PC-9 (cell line): ENCODE data around the gene PSMC3IP. TPM values are rescaled to one million over a fixed set of nuclear protein-coding genes. Genes with fewer than 3 reads are reported as not detected.

ENCODE experiments used
- BruUV-seq: library from RNA; stranded (reverse); fragments of 400-500 nt; replicated peaks from 2 replicates; lab custom pipeline; 2021; lab: Mats Ljungman, UMichigan
- CTCF ChIA-PET: fragments of 300-600 bp; sonication (Branson Sonifier 250); formaldehyde crosslinking; loops from one replicate; lab custom pipeline; 2022; ENCODE audit warnings: antibody characterized with exemption; lab: Charles Lee
- POLR2A ChIA-PET: fragments of 300-600 bp; sonication (Branson Sonifier 250); formaldehyde crosslinking; loops from one replicate; lab custom pipeline; 2022; ENCODE audit warnings: antibody characterized with exemption; ENCODE audit not compliant: unreplicated experiment; lab: Charles Lee
- DNase-seq, 2 experiments: peaks; one replicate each; pipeline versions ENCODE4 v3.0.0 to v3.0.0-alpha.2; 2015 to 2022; ENCODE audit warnings: mixed read lengths in 1 of 2
- H2AFZ ChIP-seq: fragments of 200-600 bp; sonication (generic); 2 replicates; pipeline ENCODE4 v1.8.1; 2017; ENCODE audit warnings: antibody characterized with exemption
- H3F3A ChIP-seq: fragments of 200-600 bp; sonication (generic); 2 replicates; pipeline ENCODE4 v1.8.1; 2017; ENCODE audit warnings: antibody characterized with exemption, mild to moderate bottlenecking, low read depth; ENCODE audit not compliant: insufficient read depth
- H3K27ac ChIP-seq: fragments of 200-600 bp; sonication (generic); 2 replicates; pipeline ENCODE4 v1.6.1; 2016; ENCODE audit warnings: mixed run types
- H3K27me3 ChIP-seq: fragments of 200-600 bp; sonication (generic); 2 replicates; pipeline ENCODE4 v1.6.1; 2016; ENCODE audit warnings: low read depth, mixed run types; ENCODE audit not compliant: insufficient read depth
- H3K36me3 ChIP-seq: fragments of 200-600 bp; sonication (generic); 2 replicates; pipeline ENCODE4 v1.6.1; 2016; ENCODE audit warnings: low read depth, mixed run types
- H3K4me1 ChIP-seq: fragments of 200-600 bp; sonication (generic); replicated peaks from 2 replicates; pipeline ENCODE4 v1.6.1; 2016; ENCODE audit warnings: mixed run types; ENCODE audit not compliant: insufficient read depth
- H3K4me2 ChIP-seq: fragments of 200-600 bp; sonication (generic); 2 replicates; pipeline ENCODE4 v1.6.1; 2017; ENCODE audit warnings: mixed run types
- H3K4me3 ChIP-seq: fragments of 200-600 bp; sonication (generic); 2 replicates; pipeline ENCODE4 v1.6.1; 2016; ENCODE audit warnings: mixed run types
- H3K79me2 ChIP-seq: fragments of 200-600 bp; sonication (generic); 2 replicates; pipeline ENCODE4 v1.6.1; 2017; ENCODE audit warnings: low read depth, mixed run types
- H3K9me2 ChIP-seq: fragments of 200-600 bp; sonication (generic); 2 replicates; pipeline ENCODE4 v1.8.1; 2017; ENCODE audit warnings: mild to moderate bottlenecking; ENCODE audit not compliant: insufficient read depth
- H3K9me3 ChIP-seq: fragments of 200-600 bp; sonication (generic); 2 replicates; pipeline ENCODE4 v1.8.1; 2016; ENCODE audit warnings: low read depth; ENCODE audit not compliant: insufficient read depth
- H4K20me1 ChIP-seq: fragments of 200-600 bp; sonication (generic); 2 replicates; pipeline ENCODE4 v1.8.1; 2017; ENCODE audit not compliant: insufficient read depth
- EZH2 ChIP-seq: fragments of 200-600 bp; sonication (generic); IDR thresholded peaks from 2 replicates; pipeline ENCODE4 v1.8.0; 2017; ENCODE audit warnings: antibody characterized with exemption, low read depth
- intact Hi-C: fragments of 100-400 bp; cut with micrococcal nuclease; formaldehyde crosslinking; loops from one replicate; pipeline ENCODE4 v1.10.0; 2022; ENCODE audit not compliant: unreplicated experiment
- total RNA-seq: library from RNA; stranded (reverse); gene quantifications from 2 replicates; pipeline ENCODE4 v1.2.3, GENCODE V29; 2021
- TF ChIP-seq, protein P1 (sequence below): fragments of 200-600 bp; sonication (generic); conservative IDR thresholded peaks from 2 replicates; pipeline ENCODE4 v1.6.1; 2017; ENCODE audit warnings: mixed run types, antibody characterized with exemption, mild to moderate bottlenecking, moderate library complexity

Gene PSMC3IP
- total RNA-seq, 1 experiment from 2014 or later: 13.4 TPM

DNA sequence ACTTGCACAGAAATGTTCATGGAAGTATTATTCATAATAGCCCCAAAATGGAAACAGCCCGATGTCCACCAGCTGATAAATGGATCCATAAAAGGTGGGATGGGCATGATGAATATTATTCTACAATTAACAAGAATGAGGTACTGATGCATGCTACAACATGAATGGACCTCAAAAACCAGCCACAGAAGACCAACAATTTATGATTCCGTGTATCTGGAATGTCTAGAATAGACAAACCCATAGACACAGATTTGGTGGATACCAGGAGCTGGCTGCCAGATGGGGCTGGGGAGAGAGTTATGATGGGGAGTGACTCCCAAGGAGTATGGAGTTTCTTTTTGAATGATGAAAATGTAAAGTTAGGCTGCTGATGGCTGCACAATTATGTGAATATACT, 52.3 kb downstream of the PSMC3IP start:
- no TSS peak for BruUV-seq
- no peaks in the 10 kb centered on the region for H3K9me3 ChIP-seq
- ChIA-PET CTCF (no interaction called here), POLR2A (no interaction called here)
- TF ChIP-seq EZH2: no peak
- TF ChIP-seq, protein P1, sequence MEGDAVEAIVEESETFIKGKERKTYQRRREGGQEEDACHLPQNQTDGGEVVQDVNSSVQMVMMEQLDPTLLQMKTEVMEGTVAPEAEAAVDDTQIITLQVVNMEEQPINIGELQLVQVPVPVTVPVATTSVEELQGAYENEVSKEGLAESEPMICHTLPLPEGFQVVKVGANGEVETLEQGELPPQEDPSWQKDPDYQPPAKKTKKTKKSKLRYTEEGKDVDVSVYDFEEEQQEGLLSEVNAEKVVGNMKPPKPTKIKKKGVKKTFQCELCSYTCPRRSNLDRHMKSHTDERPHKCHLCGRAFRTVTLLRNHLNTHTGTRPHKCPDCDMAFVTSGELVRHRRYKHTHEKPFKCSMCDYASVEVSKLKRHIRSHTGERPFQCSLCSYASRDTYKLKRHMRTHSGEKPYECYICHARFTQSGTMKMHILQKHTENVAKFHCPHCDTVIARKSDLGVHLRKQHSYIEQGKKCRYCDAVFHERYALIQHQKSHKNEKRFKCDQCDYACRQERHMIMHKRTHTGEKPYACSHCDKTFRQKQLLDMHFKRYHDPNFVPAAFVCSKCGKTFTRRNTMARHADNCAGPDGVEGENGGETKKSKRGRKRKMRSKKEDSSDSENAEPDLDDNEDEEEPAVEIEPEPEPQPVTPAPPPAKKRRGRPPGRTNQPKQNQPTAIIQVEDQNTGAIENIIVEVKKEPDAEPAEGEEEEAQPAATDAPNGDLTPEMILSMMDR: no peak
- H3K4me1 ChIP-seq: peaks cover 18% of the 10 kb centered on the region
- no peaks in the 10 kb centered on the region for H3K36me3 ChIP-seq
- no peaks in the 10 kb centered on the region for H3K79me2 ChIP-seq
- H3K27me3 ChIP-seq: no peaks in the 10 kb centered on the region
- no peak overlapping the region for H3K27ac ChIP-seq
- no peak overlapping the region for H3K4me3 ChIP-seq
- H2AFZ ChIP-seq: no peak overlapping the region
- intact Hi-C loops: no loop called here
- H3K4me2 ChIP-seq: no peak overlapping the region
- no peaks in the 10 kb centered on the region for H3K9me2 ChIP-seq
- H4K20me1 ChIP-seq: no peaks in the 10 kb centered on the region
- DNase-seq: no peak
- peaks cover 24% of the 10 kb centered on the region for H3F3A ChIP-seq

DNA sequence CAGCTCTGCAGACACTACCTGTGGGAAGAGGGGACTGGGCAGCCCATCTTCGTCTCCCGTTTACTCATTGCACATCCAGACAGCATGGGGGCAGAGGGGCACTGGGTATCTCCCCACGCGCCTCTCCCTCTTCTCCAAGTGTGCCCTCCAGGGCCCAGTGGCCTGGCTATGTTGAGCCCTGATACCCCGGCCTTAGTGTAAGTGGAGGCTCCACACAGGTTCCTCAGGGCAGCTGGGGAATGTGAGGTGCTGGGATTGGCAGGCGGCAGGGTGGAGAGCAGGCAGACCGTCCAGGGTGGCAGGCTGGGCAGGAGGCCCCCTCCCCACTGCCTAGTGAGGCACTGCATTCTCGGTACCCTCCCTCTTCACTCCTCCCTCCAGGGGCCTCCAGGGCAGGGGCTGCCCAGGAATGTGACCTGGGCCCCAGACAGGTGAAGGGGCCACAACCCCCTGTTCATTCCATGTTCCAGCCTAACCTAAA, 54.7 kb downstream of the PSMC3IP start:
- H3K9me2 ChIP-seq: no peaks in the 10 kb centered on the region
- H3K4me3 ChIP-seq: no peak overlapping the region
- H3K79me2 ChIP-seq: no peaks in the 10 kb centered on the region
- no peaks in the 10 kb centered on the region for H3K9me3 ChIP-seq
- no TSS peak for BruUV-seq
- ChIA-PET POLR2A (interaction anchor here (0.7 kb wide), 1 partner anchor 100 kb away, joined by 3 read pairs; no protein-coding TSS in a partner anchor), CTCF (no interaction called here)
- H3K27me3 ChIP-seq: no peaks in the 10 kb centered on the region
- no peak for DNase-seq
- H3K27ac ChIP-seq: no peak overlapping the region
- intact Hi-C loops: no loop called here
- no peak overlapping the region for H3K4me2 ChIP-seq
- H3K4me1 ChIP-seq: peaks cover 41% of the 10 kb centered on the region
- TF ChIP-seq, protein P1: no peak
- TF ChIP-seq EZH2: no peak
- H3K36me3 ChIP-seq: no peaks in the 10 kb centered on the region
- no peak overlapping the region for H2AFZ ChIP-seq
- H4K20me1 ChIP-seq: no peaks in the 10 kb centered on the region
- peaks cover 43% of the 10 kb centered on the region for H3F3A ChIP-seq

Other genes starting within 250 kb of the PSMC3IP start
- 65.2 and 74.6 TPM in 2 replicates for gene STAT3, start 189.3 kb downstream of the PSMC3IP start, total RNA-seq
- gene CAVIN1, start 154.5 kb downstream of the PSMC3IP start, total RNA-seq: 154 and 170 TPM in 2 replicates
- 39.4 and 55.1 TPM in 2 replicates for gene ATP6V0A1, start 118.9 kb downstream of the PSMC3IP start, total RNA-seq
- gene NAGLU, start 41.5 kb downstream of the PSMC3IP start, total RNA-seq: 18.2 and 20.6 TPM in 2 replicates
- gene HSD17B1, start 24.8 kb downstream of the PSMC3IP start, total RNA-seq: 0.90 and 1.3 TPM in 2 replicates
- gene COASY, start 15.6 kb downstream of the PSMC3IP start, total RNA-seq: 133 and 152 TPM in 2 replicates
- 20.0 and 26.0 TPM in 2 replicates for gene MLX, start 10.6 kb downstream of the PSMC3IP start, total RNA-seq
- 57.0 and 61.7 TPM in 2 replicates for gene RETREG3, start 31.6 kb upstream of the PSMC3IP start, total RNA-seq
- 79.1 and 85.6 TPM in 2 replicates for gene TUBG1, start 32.0 kb upstream of the PSMC3IP start, total RNA-seq
- 25.5 and 28.3 TPM in 2 replicates for gene TUBG2, start 81.6 kb upstream of the PSMC3IP start, total RNA-seq
- 22.5 and 32.2 TPM in 2 replicates for gene PLEKHH3, start 99.3 kb upstream of the PSMC3IP start, total RNA-seq
- gene CCR10, start 104.1 kb upstream of the PSMC3IP start, total RNA-seq: 0.25 TPM in 1 of 2 replicates, not detected in the other
- 1.4 and 1.8 TPM in 2 replicates for gene CNTNAP1, start 104.8 kb upstream of the PSMC3IP start, total RNA-seq
- gene EZH1, start 167.3 kb upstream of the PSMC3IP start, total RNA-seq: 22.8 and 24.8 TPM in 2 replicates
- 1.1 TPM in 1 of 2 replicates, not detected in the other for gene RAMP2, start 183.5 kb upstream of the PSMC3IP start, total RNA-seq
- gene VPS25, start 195.7 kb upstream of the PSMC3IP start, total RNA-seq: 38.7 and 48.4 TPM in 2 replicates
- 8.3 and 11.9 TPM in 2 replicates for gene WNK4, start 202.9 kb upstream of the PSMC3IP start, total RNA-seq
- gene COA3, start 221.0 kb upstream of the PSMC3IP start, total RNA-seq: 49.3 and 49.9 TPM in 2 replicates
- gene CNTD1, start 221.1 kb upstream of the PSMC3IP start, total RNA-seq: not detected in 2 replicates
- gene BECN1, start 246.6 kb upstream of the PSMC3IP start, total RNA-seq: 58.9 and 66.0 TPM in 2 replicates